Measurements from ENCODE around the gene ITGAD.
"Not testable (repeated sequence)": the region's sequence is repeated elsewhere in the genome, so short reads cannot be mapped to it uniquely, and the experiment has no call there.

ITGAD gene

DNA sequence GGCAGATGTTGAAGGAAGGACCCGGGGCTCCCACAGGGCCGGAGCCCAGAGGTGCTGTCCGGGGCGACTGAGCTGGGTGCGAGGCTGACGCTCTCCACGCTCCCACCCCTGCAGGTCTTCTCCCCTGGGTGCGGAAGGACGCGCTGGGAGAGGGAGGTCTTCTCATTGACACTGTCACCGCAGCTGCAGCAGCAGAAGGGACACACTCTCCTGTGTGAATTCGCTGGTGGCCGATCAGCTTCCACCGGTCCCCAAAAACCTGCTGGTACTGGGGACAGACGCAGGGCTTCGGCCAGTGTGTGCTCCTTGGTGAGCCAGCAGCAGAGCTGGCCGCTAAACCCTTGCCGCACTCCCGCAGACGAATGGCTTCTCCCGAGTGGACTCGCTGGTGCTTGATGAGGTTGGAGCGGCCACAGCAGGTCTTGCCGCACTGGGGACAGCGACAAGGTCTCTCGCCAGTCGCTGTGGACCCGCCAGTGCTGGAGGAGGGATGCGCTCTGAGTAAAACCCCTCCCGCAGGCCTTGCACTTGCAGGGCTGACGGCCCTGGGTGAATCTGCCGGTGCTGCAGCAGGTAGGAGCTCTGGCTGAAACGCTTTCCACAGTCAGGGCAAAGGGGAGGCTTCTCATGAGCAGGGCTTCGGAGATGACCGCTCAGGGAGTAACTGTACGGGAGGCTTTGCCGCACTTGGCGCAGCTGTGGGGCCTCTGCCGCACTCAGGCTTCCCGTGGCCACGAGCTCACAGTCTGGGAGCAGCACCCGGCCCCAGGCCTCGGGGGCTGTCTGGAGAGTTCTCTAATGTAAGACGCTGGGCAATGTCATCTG lies 43.3 kb downstream of the ITGAD start:
- no peak overlapping the region for H3K27ac ChIP-seq (replicated peaks; ENCODE audit: low read length)
- no peak overlapping the region for H3K4ac ChIP-seq (ENCODE audit: low read length)
- no peak overlapping the region for H3K4me2 ChIP-seq (ENCODE audit: insufficient read depth, low read length, poor library complexity, severe bottlenecking)
- DNase-seq (ENCODE audit: low spot score) = no peak
- H3K14ac ChIP-seq (ENCODE audit: low read length) = peak overlapping the region; percentile 87
- WGBS, 2 donors (ENCODE audit: extremely low coverage in 2 of 2, insufficient read length in 2 of 2, insufficient replicate concordance in 1 of 2) = no CpG with 5 or more reads among the region's 44 CpGs
- no peaks in the 10 kb centered on the region for H3K36me3 ChIP-seq (replicated peaks in 1 of 2; ENCODE audit: control insufficient read depth in 2 of 2, insufficient read depth in 2 of 2, low read length in 2 of 2)
- no peak overlapping the region for H3K9ac ChIP-seq (ENCODE audit: low read depth, low read length, poor library complexity)
- peak overlapping the region; percentile 75 for H2BK5ac ChIP-seq (ENCODE audit: low read length)
- no peaks in the 10 kb centered on the region for H3K9me3 ChIP-seq (replicated peaks in 1 of 2; ENCODE audit: control insufficient read depth in 2 of 2, insufficient read depth in 1 of 2, low read depth in 1 of 2, low read length in 2 of 2)
- H3K4me1 ChIP-seq (ENCODE audit: control insufficient read depth in 2 of 2, insufficient read depth in 1 of 2, low read depth in 1 of 2, low read length in 2 of 2) = no peaks in the 10 kb centered on the region
- peak overlapping the region; percentile 13 for H3K18ac ChIP-seq (ENCODE audit: low read length)
- no peaks in the 10 kb centered on the region for H3K79me1 ChIP-seq (ENCODE audit: low read depth, low read length)
- H4K91ac ChIP-seq (ENCODE audit: low read depth, low read length, poor library complexity) = no peak overlapping the region
- no peak overlapping the region for H3K23ac ChIP-seq (ENCODE audit: low read depth, low read length, poor library complexity)
- peak overlapping the region; percentile 40 for H2AFZ ChIP-seq (ENCODE audit: low read length)
- H4K8ac ChIP-seq (ENCODE audit: low read depth, low read length) = no peak overlapping the region
- no peak overlapping the region for H2BK120ac ChIP-seq (ENCODE audit: low read depth, low read length)
- no peak overlapping the region for H2BK12ac ChIP-seq (ENCODE audit: low read length)
- H2AK5ac ChIP-seq (ENCODE audit: low read depth, low read length) = peak overlapping the region; percentile 83
- no peaks in the 10 kb centered on the region for H3K27me3 ChIP-seq (ENCODE audit: control insufficient read depth in 3 of 3, insufficient read depth in 3 of 3, low read depth in 1 of 3, low read length in 3 of 3)
- no peak overlapping the region for H3K4me3 ChIP-seq (ENCODE audit: low read length in 2 of 2)
- no peak overlapping the region for H2BK15ac ChIP-seq (ENCODE audit: low read length)

DNA sequence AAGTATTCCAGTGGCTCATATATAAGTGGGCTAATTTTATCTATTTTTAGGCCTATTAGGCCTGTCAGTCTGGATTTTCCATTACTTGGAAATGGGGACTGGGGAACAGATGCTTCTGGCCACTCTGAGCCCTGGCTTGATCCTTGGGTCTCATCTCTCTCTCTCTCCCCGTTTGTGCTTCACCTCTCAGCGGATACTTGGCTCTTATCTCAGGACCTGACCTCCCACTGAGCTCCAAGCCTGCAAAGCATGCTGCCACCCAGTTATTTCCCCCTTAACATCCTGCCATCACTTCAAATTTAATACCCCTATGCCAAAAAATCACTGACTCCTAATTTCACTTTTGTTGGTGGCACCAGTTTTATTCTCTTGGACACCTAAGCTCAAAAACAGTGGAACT lies 45.3 kb downstream of the ITGAD start:
- Histone ChIP-seq H3K79me1 (ENCODE audit: low read depth, low read length) (no peaks in the 10 kb centered on the region), H3K4me3 (ENCODE audit: low read length in 2 of 2) (no peak overlapping the region), H3K9ac (ENCODE audit: low read depth, low read length, poor library complexity) (no peak overlapping the region), H3K27me3 (ENCODE audit: control insufficient read depth in 3 of 3, insufficient read depth in 3 of 3, low read depth in 1 of 3, low read length in 3 of 3) (no peaks in the 10 kb centered on the region), H2BK12ac (ENCODE audit: low read length) (no peak overlapping the region), H2BK120ac (ENCODE audit: low read depth, low read length) (no peak overlapping the region), H4K8ac (ENCODE audit: low read depth, low read length) (no peak overlapping the region), H2BK5ac (ENCODE audit: low read length) (no peak overlapping the region), H2AK5ac (ENCODE audit: low read depth, low read length) (no peak overlapping the region), H2AFZ (ENCODE audit: low read length) (no peak overlapping the region), H3K36me3 (replicated peaks in 1 of 2; ENCODE audit: control insufficient read depth in 2 of 2, insufficient read depth in 2 of 2, low read length in 2 of 2) (no peaks in the 10 kb centered on the region), H3K18ac (ENCODE audit: low read length) (no peak overlapping the region), H3K23ac (ENCODE audit: low read depth, low read length, poor library complexity) (no peak overlapping the region), H3K4ac (ENCODE audit: low read length) (no peak overlapping the region), H3K4me2 (ENCODE audit: insufficient read depth, low read length, poor library complexity, severe bottlenecking) (no peak overlapping the region), H3K4me1 (ENCODE audit: control insufficient read depth in 2 of 2, insufficient read depth in 1 of 2, low read depth in 1 of 2, low read length in 2 of 2) (no peaks in the 10 kb centered on the region), H3K9me3 (replicated peaks in 1 of 2; ENCODE audit: control insufficient read depth in 2 of 2, insufficient read depth in 1 of 2, low read depth in 1 of 2, low read length in 2 of 2) (no peaks in the 10 kb centered on the region), H2BK15ac (ENCODE audit: low read length) (no peak overlapping the region), H3K27ac (replicated peaks; ENCODE audit: low read length) (no peak overlapping the region), H4K91ac (ENCODE audit: low read depth, low read length, poor library complexity) (no peak overlapping the region), H3K14ac (ENCODE audit: low read length) (no peak overlapping the region)
- no CpG with 5 or more reads among the region's 2 CpGs for WGBS, 2 donors (ENCODE audit: extremely low coverage in 2 of 2, insufficient read length in 2 of 2, insufficient replicate concordance in 1 of 2)
- DNase-seq (ENCODE audit: low spot score) = no peak

DNA sequence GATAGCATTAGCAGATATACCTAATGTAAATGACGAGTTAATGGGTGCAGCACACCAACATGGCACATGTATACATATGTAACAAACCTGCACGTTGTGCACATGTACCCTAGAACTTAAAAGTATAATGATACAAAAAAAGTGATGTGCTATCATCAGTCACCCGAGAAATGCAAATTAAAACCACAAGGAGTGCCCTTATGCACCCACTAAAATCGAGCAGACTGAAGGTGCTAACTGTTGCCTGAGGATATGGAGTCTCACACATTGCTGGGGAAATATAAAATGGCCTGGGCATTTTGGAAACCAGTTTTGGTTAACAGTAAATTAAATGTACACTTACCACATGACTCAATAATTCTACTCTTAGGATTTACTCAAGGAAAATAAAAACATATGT lies 45.9 kb downstream of the ITGAD start:
- H2BK120ac ChIP-seq (ENCODE audit: low read depth, low read length); H3K9me3 ChIP-seq (replicated peaks in 1 of 2; ENCODE audit: control insufficient read depth in 2 of 2, insufficient read depth in 1 of 2, low read depth in 1 of 2, low read length in 2 of 2); H2BK5ac ChIP-seq (ENCODE audit: low read length); H3K23ac ChIP-seq (ENCODE audit: low read depth, low read length, poor library complexity); H3K18ac ChIP-seq (ENCODE audit: low read length); H3K9ac ChIP-seq (ENCODE audit: low read depth, low read length, poor library complexity); H4K8ac ChIP-seq (ENCODE audit: low read depth, low read length); H3K4me1 ChIP-seq (ENCODE audit: control insufficient read depth in 2 of 2, insufficient read depth in 1 of 2, low read depth in 1 of 2, low read length in 2 of 2); H3K27me3 ChIP-seq (ENCODE audit: control insufficient read depth in 3 of 3, insufficient read depth in 3 of 3, low read depth in 1 of 3, low read length in 3 of 3); H3K36me3 ChIP-seq (replicated peaks in 1 of 2; ENCODE audit: control insufficient read depth in 2 of 2, insufficient read depth in 2 of 2, low read length in 2 of 2); H3K79me1 ChIP-seq (ENCODE audit: low read depth, low read length); H3K14ac ChIP-seq (ENCODE audit: low read length); H2BK15ac ChIP-seq (ENCODE audit: low read length); H2AFZ ChIP-seq (ENCODE audit: low read length); H4K91ac ChIP-seq (ENCODE audit: low read depth, low read length, poor library complexity); DNase-seq (ENCODE audit: low spot score); H2AK5ac ChIP-seq (ENCODE audit: low read depth, low read length); H3K4ac ChIP-seq (ENCODE audit: low read length); H3K4me3 ChIP-seq (ENCODE audit: low read length in 2 of 2); H3K27ac ChIP-seq (replicated peaks; ENCODE audit: low read length); H2BK12ac ChIP-seq (ENCODE audit: low read length); H3K4me2 ChIP-seq (ENCODE audit: insufficient read depth, low read length, poor library complexity, severe bottlenecking): not testable (repeated sequence)
- no CpG with 5 or more reads among the region's 4 CpGs for whole genome bisulfite sequencing, 2 donors (ENCODE audit: extremely low coverage in 2 of 2, insufficient read length in 2 of 2, insufficient replicate concordance in 1 of 2)

DNA sequence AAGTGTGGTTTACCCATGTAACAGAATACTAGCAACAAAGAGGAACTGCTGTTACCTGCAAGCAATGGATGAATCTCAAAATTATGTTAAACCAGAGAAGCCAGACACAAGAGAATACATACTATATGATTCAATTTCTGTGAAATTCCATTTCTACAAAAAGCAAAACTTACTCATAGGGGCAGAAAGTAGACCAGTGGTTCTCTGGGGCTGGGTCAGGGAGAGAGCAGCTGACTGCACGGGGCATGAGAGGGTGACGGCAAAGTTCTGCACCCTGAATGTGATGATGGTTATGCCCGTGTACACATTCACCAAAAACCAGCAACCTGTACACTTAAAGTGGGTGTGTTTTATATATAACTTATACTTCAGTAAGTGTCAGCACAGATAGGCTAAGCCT lies 46.4 kb downstream of the ITGAD start:
- Histone ChIP-seq H4K91ac (ENCODE audit: low read depth, low read length, poor library complexity) (no peak overlapping the region), H3K4me2 (ENCODE audit: insufficient read depth, low read length, poor library complexity, severe bottlenecking) (no peak overlapping the region), H3K36me3 (replicated peaks in 1 of 2; ENCODE audit: control insufficient read depth in 2 of 2, insufficient read depth in 2 of 2, low read length in 2 of 2) (no peaks in the 10 kb centered on the region), H2BK5ac (ENCODE audit: low read length) (no peak overlapping the region), H3K4ac (ENCODE audit: low read length) (no peak overlapping the region), H2AK5ac (ENCODE audit: low read depth, low read length) (no peak overlapping the region), H3K27ac (replicated peaks; ENCODE audit: low read length) (no peak overlapping the region), H3K4me3 (ENCODE audit: low read length in 2 of 2) (no peak overlapping the region), H3K4me1 (ENCODE audit: control insufficient read depth in 2 of 2, insufficient read depth in 1 of 2, low read depth in 1 of 2, low read length in 2 of 2) (no peaks in the 10 kb centered on the region), H3K14ac (ENCODE audit: low read length) (no peak overlapping the region), H3K79me1 (ENCODE audit: low read depth, low read length) (no peaks in the 10 kb centered on the region), H4K8ac (ENCODE audit: low read depth, low read length) (no peak overlapping the region), H3K23ac (ENCODE audit: low read depth, low read length, poor library complexity) (no peak overlapping the region), H3K18ac (ENCODE audit: low read length) (no peak overlapping the region), H2BK120ac (ENCODE audit: low read depth, low read length) (no peak overlapping the region), H2AFZ (ENCODE audit: low read length) (no peak overlapping the region), H3K27me3 (ENCODE audit: control insufficient read depth in 3 of 3, insufficient read depth in 3 of 3, low read depth in 1 of 3, low read length in 3 of 3) (no peaks in the 10 kb centered on the region), H2BK15ac (ENCODE audit: low read length) (no peak overlapping the region), H3K9ac (ENCODE audit: low read depth, low read length, poor library complexity) (no peak overlapping the region), H2BK12ac (ENCODE audit: low read length) (no peak overlapping the region), H3K9me3 (replicated peaks in 1 of 2; ENCODE audit: control insufficient read depth in 2 of 2, insufficient read depth in 1 of 2, low read depth in 1 of 2, low read length in 2 of 2) (no peaks in the 10 kb centered on the region)
- no peak for DNase-seq (ENCODE audit: low spot score)
- no CpG with 5 or more reads among the region's 3 CpGs for WGBS, 2 donors (ENCODE audit: extremely low coverage in 2 of 2, insufficient read length in 2 of 2, insufficient replicate concordance in 1 of 2)

All from neuronal stem cell (in vitro differentiated cells).